K562 (cell line): ENCODE results near the gene CIAO2B. TPM values are rescaled to one million over a fixed set of nuclear protein-coding genes. Genes with fewer than 3 reads are reported as not detected.

Source experiments
- ATAC-seq: fragments of 200-7000 bp; cut with Tn5 transposase; 3 replicates; pipeline ENCODE4 v1.9.1; 2020; ENCODE audit warnings: moderate library complexity
- BruUV-seq: library from RNA; stranded (reverse); fragments of 400-500 nt; replicated peaks from 2 replicates; lab custom pipeline; 2021; lab: Mats Ljungman, UMichigan
- CTCF ChIA-PET: fragments of 300-600 bp; formaldehyde crosslinking; extraction: SDS; loops from one replicate; lab custom pipeline; 2021; ENCODE audit warnings: low intra/inter-chr PET ratio; lab: Yijun Ruan, JAX
- POLR2A ChIA-PET: fragments of 300-600, 350-650 bp; sonication (Branson Sonifier 250); formaldehyde crosslinking; extraction: SDS; loops from one replicate; lab custom pipeline; 2021; ENCODE audit warnings: antibody characterized with exemption, inconsistent platforms; lab: Yijun Ruan, JAX
- DNase-seq, 4 experiments: peaks; one replicate each; pipeline versions ENCODE4 v3.0.0 to v3.0.0-alpha.2; 2011 to 2018; ENCODE audit warnings: low spot score in 3 of 4, mixed read lengths in 3 of 4; ENCODE audit errors: extremely low read depth in 1 of 4
- FAIRE-seq: peaks from 2 replicates; lab custom pipeline; 2011; peaks lifted over from hg19 to GRCh38; lab: Jason Lieb, UNC
- H2AFZ ChIP-seq: 2 replicates; pipeline ENCODE4 v1.6.0; 2011; ENCODE audit warnings: low read depth, low read length, control low read depth, inconsistent platforms
- H3K27ac ChIP-seq: fragments of 200-600 bp; 3 replicates; pipeline ENCODE4 v1.8.0; 2011; ENCODE audit warnings: low read depth, mild to moderate bottlenecking, control low read depth, inconsistent platforms, low read length, moderate library complexity, mixed read lengths; ENCODE audit errors: extremely low read depth
- H3K27me3 ChIP-seq, 2 experiments: fragments of 300-600 bp in 1 of 2; 2 replicates in 1 of 2; 3 replicates in 1 of 2; pipeline versions ENCODE4 v1.6.0 to v1.8.0; 2011; ENCODE audit warnings: inconsistent platforms in 2 of 2, low read length in 2 of 2, mild to moderate bottlenecking in 1 of 2, mixed read lengths in 1 of 2, moderate library complexity in 1 of 2; ENCODE audit not compliant: control insufficient read depth in 2 of 2, insufficient read depth in 2 of 2
- H3K36me3 ChIP-seq: fragments of 300-600 bp; 3 replicates; pipeline ENCODE4 v1.8.0; 2011; ENCODE audit warnings: mild to moderate bottlenecking, low read length, inconsistent platforms; ENCODE audit not compliant: control insufficient read depth, insufficient read depth
- H3K4me1 ChIP-seq, 2 experiments: fragments of 200-600 bp in 1 of 2; replicated peaks in 1 of 2; 2 replicates in 1 of 2; 3 replicates in 1 of 2; pipeline versions ENCODE4 v1.5.1 to v1.8.0; 2011; ENCODE audit warnings: inconsistent platforms in 2 of 2, low read length in 2 of 2, mild to moderate bottlenecking in 1 of 2, mixed read lengths in 1 of 2, moderate library complexity in 1 of 2; ENCODE audit not compliant: control insufficient read depth in 2 of 2, insufficient read depth in 2 of 2
- H3K4me2 ChIP-seq: 2 replicates; pipeline ENCODE4 v1.6.1; 2011; ENCODE audit warnings: low read length, control low read depth, inconsistent platforms, mixed read lengths; ENCODE audit not compliant: insufficient read depth
- H3K4me3 ChIP-seq: fragments of 200-600 bp; sonication (generic), shearing (Covaris generic); 2 replicates; pipeline ENCODE4 v1.5.1; 2016; ENCODE audit warnings: control low read depth, inconsistent platforms
- H3K79me2 ChIP-seq: fragments of 200-600 bp; 3 replicates; pipeline ENCODE4 v1.8.0; 2011; ENCODE audit warnings: low read length, inconsistent platforms; ENCODE audit not compliant: control insufficient read depth, insufficient read depth
- H3K9ac ChIP-seq, 2 experiments: 2 replicates each; pipeline versions ENCODE4 v1.6.0 to v1.6.1; 2011; ENCODE audit warnings: low read depth in 2 of 2, low read length in 2 of 2, control low read depth in 1 of 2, inconsistent platforms in 1 of 2, mild to moderate bottlenecking in 1 of 2, mixed read lengths in 1 of 2; ENCODE audit not compliant: insufficient read depth in 1 of 2
- H3K9me1 ChIP-seq: one replicate; pipeline ENCODE4 v1.6.0; 2011; ENCODE audit warnings: inconsistent platforms, mild to moderate bottlenecking, low read length, moderate library complexity; ENCODE audit not compliant: control insufficient read depth, insufficient read depth
- H3K9me3 ChIP-seq: replicated peaks from 2 replicates; pipeline ENCODE4 v1.5.1; 2011; ENCODE audit warnings: low read depth, low read length, inconsistent platforms; ENCODE audit not compliant: control insufficient read depth, insufficient read depth
- H4K20me1 ChIP-seq: replicated peaks from 2 replicates; pipeline ENCODE4 v1.6.1; 2011; ENCODE audit warnings: low read length, inconsistent platforms, mixed read lengths; ENCODE audit not compliant: control insufficient read depth, insufficient read depth
- ZNF354B ChIP-seq: fragments of 250-450 bp; sonication (Bioruptor Pico); IDR thresholded peaks from 2 replicates; pipeline ENCODE4 v1.4.0; 2020
- ZNF507 ChIP-seq: conservative IDR thresholded peaks from 2 replicates; pipeline ENCODE4 v1.6.1; 2017; ENCODE audit warnings: missing genetic modification characterization, missing compliant biosample characterization
- WGBS: fragments of 100-300 bp; shearing (Covaris generic); methylation state at CpG from one replicate; pipeline ENCODE4 v1.1.6; 2016; ENCODE audit warnings: low coverage, mixed read lengths; ENCODE audit not compliant: insufficient coverage; ENCODE audit errors: missing lambda C conversion rate; 5-methylcytosine and 5-hydroxymethylcytosine counted together
- in situ Hi-C: fragments of 300-500 bp; cut with MboI; formaldehyde crosslinking; loops from 4 replicates; pipeline ENCODE4 v1.15.0; 2018; ENCODE audit warnings: inconsistent platforms, mixed read lengths
- intact Hi-C: fragments of 100-400 bp; cut with micrococcal nuclease; formaldehyde crosslinking; loops from 2 replicates; pipeline ENCODE4 v1.14.2; 2022
- polyA plus RNA-seq, 8 experiments: library from polyadenylated mRNA; depleted of rRNA in 4 of 8; stranded (reverse) in 5 of 8; unstranded in 3 of 8; fragments of >200 nt; fragmentation: Nextera tagmentation in 2 of 8; fragmentation: Illumina TruSeq in 1 of 8; extraction: Ambion mirVana in 2 of 8; extraction: Trizol in 1 of 8; gene quantifications; 2 replicates each; pipeline versions ENCODE4 v1.2.1 to v1.2.3, GENCODE V29; 2011 to 2014; ENCODE audit warnings: inconsistent platforms in 1 of 8, missing spikeins in 1 of 8
- total RNA-seq, 7 experiments: library from RNA; depleted of rRNA in 6 of 7; stranded (reverse); fragments of >200 nt in 6 of 7; fragmentation: Illumina TruSeq in 2 of 7; extraction: Trizol in 2 of 7; gene quantifications; 2 replicates each; pipeline versions ENCODE4 v1.2.1 to v1.2.3, GENCODE V29; 2011 to 2021; ENCODE audit warnings: low replicate concordance in 1 of 7
- TF ChIP-seq, protein P1 (sequence below): sonication (generic); formaldehyde crosslinking; IDR thresholded peaks from 2 replicates; pipeline ENCODE4 v1.9.0; 2022; ENCODE audit warnings: mild to moderate bottlenecking, missing genetic modification reagents

The CIAO2B gene
- total and polyA plus RNA-seq, 9 of the 15 experiments (the other 6 are each of a cell fraction or from before 2014, with no cell fraction given): 86.8 to 182 (median 113) TPM

DNA sequence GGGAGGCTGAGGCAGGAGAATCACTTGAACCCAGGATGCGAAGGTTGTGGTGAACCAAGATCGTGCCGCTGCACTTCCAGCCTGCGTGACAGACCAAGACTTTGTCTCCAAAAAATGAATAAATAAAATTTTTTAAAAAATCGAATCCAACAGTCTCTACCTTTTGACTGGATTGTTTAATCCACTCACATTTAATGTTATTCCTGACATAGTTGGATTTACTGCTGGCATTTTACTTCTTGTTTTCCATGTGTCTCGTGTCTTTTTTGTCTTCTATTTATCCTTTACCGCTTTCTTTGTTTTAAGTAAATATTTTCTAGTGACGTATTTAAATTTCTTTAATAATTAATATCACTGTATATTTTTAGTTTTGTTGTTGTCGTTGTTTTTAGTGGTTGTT lies 48.8 kb upstream of the CIAO2B start:
- H3K4me3 ChIP-seq: no peak overlapping the region
- intact Hi-C loops: no loop called here
- no peak overlapping the region for H3K9ac ChIP-seq
- no peaks in the 10 kb centered on the region for H3K36me3 ChIP-seq
- FAIRE-seq (no peak), ATAC-seq (no peak), DNase-seq (no peak)
- no peak overlapping the region for H3K27ac ChIP-seq
- in situ Hi-C loops: no loop called here
- no peak overlapping the region for H2AFZ ChIP-seq
- H3K27me3 ChIP-seq: no peaks in the 10 kb centered on the region
- CTCF ChIA-PET: interaction anchor here (0.6 kb wide), 2 partner anchors 51 to 173 kb away, joined by 3 read pairs; no protein-coding TSS in a partner anchor
- no peaks in the 10 kb centered on the region for H3K79me2 ChIP-seq
- POLR2A ChIA-PET: interaction anchor here (0.7 kb wide), 1 partner anchor 363 kb away, joined by 3 read pairs; no protein-coding TSS in a partner anchor
- BruUV-seq: no TSS peak
- H3K4me2 ChIP-seq: no peak overlapping the region
- peaks cover 0 to 5% of the 10 kb centered on the region in 2 experiments; a peak in 3 of 5 replicates for H3K4me1 ChIP-seq
- no peaks in the 10 kb centered on the region for H3K9me1 ChIP-seq
- TF ChIP-seq ZNF507 (tag) (peak; percentile 97), ZNF354B (CRISPR knock-in tag) (peak; percentile 78; the same call in 1 of the 2 replicates)
- TF ChIP-seq, protein P1, sequence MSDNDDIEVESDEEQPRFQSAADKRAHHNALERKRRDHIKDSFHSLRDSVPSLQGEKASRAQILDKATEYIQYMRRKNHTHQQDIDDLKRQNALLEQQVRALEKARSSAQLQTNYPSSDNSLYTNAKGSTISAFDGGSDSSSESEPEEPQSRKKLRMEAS (CRISPR knock-in tag): no peak
- H3K9me3 ChIP-seq: no peaks in the 10 kb centered on the region
- WGBS: 52% methylated on average over 9 of the region's 9 CpGs
- no peaks in the 10 kb centered on the region for H4K20me1 ChIP-seq
